Neural progenitor cell (in vitro differentiated cells): ENCODE measurements around the gene DDOST. TPM values are rescaled to one million over a fixed set of nuclear protein-coding genes. Genes with fewer than 3 reads are reported as not detected.
A peak's percentile ranks its signal among the peaks of the same experiment; 100 is the strongest.

Experiments
- DNase-seq: peaks from one replicate; pipeline ENCODE4 v3.0.0-alpha.2; 2016; ENCODE audit warnings: low spot score
- H2AFZ ChIP-seq: fragments of 200-600 bp; sonication (generic); replicated peaks from 2 replicates; pipeline ENCODE4 v1.6.1; 2016; ENCODE audit warnings: antibody characterized with exemption
- H3F3A ChIP-seq: fragments of 200-600 bp; sonication (generic); 2 replicates; pipeline ENCODE4 v1.6.1; 2016; ENCODE audit warnings: antibody characterized with exemption, low read depth
- H3K27ac ChIP-seq: fragments of 200-600 bp; sonication (generic); 2 replicates; pipeline ENCODE4 v1.5.1; 2016; ENCODE audit warnings: mild to moderate bottlenecking
- H3K27me3 ChIP-seq: fragments of 200-600 bp; sonication (generic); 2 replicates; pipeline ENCODE4 v1.6.1; 2016; ENCODE audit warnings: mild to moderate bottlenecking, moderate library complexity
- H3K36me3 ChIP-seq: fragments of 200-600 bp; sonication (generic); 2 replicates; pipeline ENCODE4 v1.5.1; 2016
- H3K4me1 ChIP-seq: fragments of 200-600 bp; sonication (generic); 2 replicates; pipeline ENCODE4 v1.6.1; 2016; ENCODE audit warnings: mixed run types
- H3K4me2 ChIP-seq: fragments of 200-600 bp; sonication (generic); 2 replicates; pipeline ENCODE4 v1.6.1; 2016
- H3K4me3 ChIP-seq: fragments of 200-600 bp; sonication (generic); 2 replicates; pipeline ENCODE4 v1.5.1; 2016
- H3K79me2 ChIP-seq: fragments of 200-600 bp; sonication (generic); 2 replicates; pipeline ENCODE4 v1.6.1; 2016; ENCODE audit warnings: low read depth
- H3K9ac ChIP-seq: fragments of 200-600 bp; sonication (generic); 2 replicates; pipeline ENCODE4 v1.6.1; 2016
- H3K9me3 ChIP-seq: fragments of 200-600 bp; sonication (generic); 2 replicates; pipeline ENCODE4 v1.5.1; 2016; ENCODE audit warnings: low read depth
- H4K20me1 ChIP-seq: fragments of 200-600 bp; sonication (generic); 2 replicates; pipeline ENCODE4 v1.6.1; 2016; ENCODE audit warnings: low read depth
- H3K27ac Mint-ChIP-seq: 3 replicates; pipeline ENCODE4 v1.8.0; 2021; ENCODE audit warnings: mixed read lengths
- H3K27me3 Mint-ChIP-seq: 2 replicates; pipeline ENCODE4 v1.8.0; 2022; ENCODE audit warnings: low read depth, mild to moderate bottlenecking, inconsistent platforms, moderate library complexity, mixed read lengths; ENCODE audit not compliant: insufficient read depth
- H3K36me3 Mint-ChIP-seq: 3 replicates; pipeline ENCODE4 v1.8.0; 2021; ENCODE audit warnings: mixed read lengths
- H3K4me1 Mint-ChIP-seq: 3 replicates; pipeline ENCODE4 v1.8.0; 2021; ENCODE audit warnings: mixed read lengths
- H3K4me3 Mint-ChIP-seq: 3 replicates; pipeline ENCODE4 v1.8.0; 2021; ENCODE audit warnings: mild to moderate bottlenecking, moderate library complexity, mixed read lengths
- H3K9me3 Mint-ChIP-seq: 3 replicates; pipeline ENCODE4 v1.8.0; 2020; ENCODE audit warnings: mixed read lengths
- CTCF ChIP-seq: fragments of 200-600 bp; sonication (generic); IDR thresholded peaks from 2 replicates; pipeline ENCODE4 v1.5.1; 2017; ENCODE audit warnings: antibody characterized with exemption, mild to moderate bottlenecking
- EZH2 ChIP-seq: fragments of 200-600 bp; sonication (generic); IDR thresholded peaks from 2 replicates; pipeline ENCODE4 v1.6.1; 2017; ENCODE audit warnings: antibody characterized with exemption, mild to moderate bottlenecking, moderate library complexity
- EZH2phosphoT487 ChIP-seq: fragments of 200-600 bp; sonication (generic); IDR thresholded peaks from 2 replicates; pipeline ENCODE4 v1.6.1; 2017; ENCODE audit warnings: antibody characterized with exemption
- total RNA-seq: library from RNA; depleted of rRNA; stranded (reverse); fragments of >200 nt; gene quantifications from 2 replicates; pipeline ENCODE4 v1.2.3, GENCODE V29; 2015; ENCODE audit warnings: low replicate concordance

The DDOST gene
- total RNA-seq, 1 donor from 2014 or later: 151 TPM

GRCh38 chr1:20614131-20614579, 47.0 kb downstream of the DDOST start:
- no peaks in the 10 kb centered on the region for H3K9me3 Mint-ChIP-seq
- H3K27ac Mint-ChIP-seq: peak overlapping the region; percentile 11

GRCh38 chr1:20612221-20612746, 48.9 kb downstream of the DDOST start:
- Histone ChIP-seq H3K36me3 (no peaks in the 10 kb centered on the region), H4K20me1 (no peaks in the 10 kb centered on the region), H3K4me1 (peaks cover 3% of the 10 kb centered on the region), H3F3A (no peaks in the 10 kb centered on the region), H3K27ac (no peak overlapping the region), H3K79me2 (no peaks in the 10 kb centered on the region), H3K9me3 (no peaks in the 10 kb centered on the region), H3K27me3 (no peaks in the 10 kb centered on the region), H3K9ac (no peak overlapping the region), H2AFZ (no peak overlapping the region), H3K4me2 (no peak overlapping the region), H3K4me3 (no peak overlapping the region)
- no peaks in the 10 kb centered on the region for H3K9me3 Mint-ChIP-seq
- H3K27me3 Mint-ChIP-seq: peaks cover 3% of the 10 kb centered on the region
- peaks cover 28% of the 10 kb centered on the region for H3K4me1 Mint-ChIP-seq
- no peak for DNase-seq
- TF ChIP-seq EZH2phosphoT487: no peak
- no peak for TF ChIP-seq EZH2
- TF ChIP-seq CTCF: no peak
- H3K4me3 Mint-ChIP-seq: peak overlapping the region; percentile 27
- no peaks in the 10 kb centered on the region for H3K36me3 Mint-ChIP-seq
- H3K27ac Mint-ChIP-seq: peak overlapping the region; percentile 96

More at GRCh38 chr1:20614131-20614579, 47.0 kb downstream of the DDOST start:
- Histone ChIP-seq H3K9ac (no peak overlapping the region), H2AFZ (peak overlapping the region; percentile 0), H3K4me2 (no peak overlapping the region), H3K9me3 (no peaks in the 10 kb centered on the region), H3K79me2 (no peaks in the 10 kb centered on the region), H3K27ac (no peak overlapping the region), H3K36me3 (no peaks in the 10 kb centered on the region), H3K4me3 (no peak overlapping the region), H4K20me1 (no peaks in the 10 kb centered on the region), H3K4me1 (no peaks in the 10 kb centered on the region), H3F3A (no peaks in the 10 kb centered on the region), H3K27me3 (no peaks in the 10 kb centered on the region)
- peaks cover 30% of the 10 kb centered on the region for H3K4me1 Mint-ChIP-seq
- H3K36me3 Mint-ChIP-seq: no peaks in the 10 kb centered on the region
- TF ChIP-seq CTCF: no peak
- TF ChIP-seq EZH2: no peak
- no peak for TF ChIP-seq EZH2phosphoT487
- DNase-seq: no peak
- H3K4me3 Mint-ChIP-seq: no peak overlapping the region
- peaks cover 3% of the 10 kb centered on the region for H3K27me3 Mint-ChIP-seq

- Mint-ChIP-seq H3K36me3 (no peaks in the 10 kb centered on the region), H3K4me3 (no peak overlapping the region), H3K4me1 (peaks cover 26% of the 10 kb centered on the region), H3K9me3 (no peaks in the 10 kb centered on the region), H3K27me3 (peaks cover 3% of the 10 kb centered on the region), H3K27ac (no peak overlapping the region)
- no peak overlapping the region for H3K4me3 ChIP-seq
- H3K79me2 ChIP-seq: no peaks in the 10 kb centered on the region
- TF ChIP-seq EZH2phosphoT487: no peak
- TF ChIP-seq CTCF: no peak
- no peak for TF ChIP-seq EZH2
- no peaks in the 10 kb centered on the region for H3F3A ChIP-seq
- H3K4me1 ChIP-seq: peaks cover 3% of the 10 kb centered on the region
- H3K27ac ChIP-seq: no peak overlapping the region
- no peaks in the 10 kb centered on the region for H4K20me1 ChIP-seq
- no peak overlapping the region for H3K9ac ChIP-seq
- no peak for DNase-seq
- no peak overlapping the region for H2AFZ ChIP-seq
- no peak overlapping the region for H3K4me2 ChIP-seq
- no peaks in the 10 kb centered on the region for H3K9me3 ChIP-seq
- H3K27me3 ChIP-seq: no peaks in the 10 kb centered on the region
- H3K36me3 ChIP-seq: no peaks in the 10 kb centered on the region
Measured at GRCh38 chr1:20611652-20612051, 49.5 kb downstream of the DDOST start.
